ENCODE data around the gene KLF15. TPM values are rescaled to one million over a fixed set of nuclear protein-coding genes. Genes with fewer than 3 reads are reported as not detected.

The KLF15 gene
- total and polyA plus RNA-seq, 4 experiments from 2014 or later: 0.67 to 0.72 TPM; not detected in 2

DNA sequence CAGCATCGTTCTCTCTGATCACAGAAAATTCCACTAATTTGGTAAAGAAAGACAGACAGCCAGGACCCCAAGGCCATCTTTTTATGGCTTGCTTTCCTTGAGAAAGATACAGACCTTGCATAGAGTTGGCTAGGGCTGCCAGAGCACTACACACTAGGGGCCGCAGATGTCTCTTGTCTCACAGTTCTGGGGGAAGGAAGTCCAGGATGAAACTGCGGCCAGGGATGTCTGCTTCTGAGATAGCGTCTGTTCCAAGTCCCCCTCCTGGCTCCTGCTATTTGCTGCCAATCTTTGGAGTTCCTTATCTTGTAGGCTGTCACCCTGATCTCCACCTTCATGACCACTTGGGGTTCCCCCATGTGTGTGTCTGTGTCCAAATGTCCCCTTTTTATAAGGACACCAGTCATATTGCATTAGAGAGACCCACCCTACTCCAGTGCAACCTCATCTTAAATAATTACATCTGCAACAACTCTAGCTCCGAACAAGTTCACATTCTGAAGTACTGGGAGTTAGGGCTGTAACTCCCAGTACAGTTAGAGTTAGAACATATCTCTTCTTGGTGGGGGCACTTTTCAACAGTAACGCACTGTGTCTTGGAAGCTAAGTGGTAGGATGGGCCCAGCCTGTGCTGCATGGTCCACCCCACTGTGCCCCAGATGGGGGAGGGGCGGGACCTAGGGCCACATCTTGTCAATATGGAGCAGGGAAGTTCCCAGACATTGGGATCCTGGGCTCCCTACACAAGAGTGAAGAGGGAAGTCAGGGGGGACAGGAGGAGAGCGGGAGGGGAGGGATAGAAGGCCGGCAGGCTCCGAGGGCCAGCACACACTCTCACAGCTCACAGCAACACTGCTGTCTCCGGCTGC is 42.2 kb downstream of the KLF15 start:
- no peaks in the 10 kb centered on the region for H3K36me3 ChIP-seq (ENCODE audit: insufficient read depth, low read length)
- no peak overlapping the region for H3K27ac Mint-ChIP-seq
- H3K4me1 ChIP-seq (ENCODE audit: insufficient read depth, low read length): no peaks in the 10 kb centered on the region
- peaks cover 0 to 2% of the 10 kb centered on the region in 2 donors for H3K27me3 Mint-ChIP-seq
- DNase-seq: no peak
- H3K4me3 Mint-ChIP-seq: no peak overlapping the region
- no peak overlapping the region for H3K27ac ChIP-seq (ENCODE audit: low read depth, low read length)
- H3K9me3 Mint-ChIP-seq: peaks cover 0 to 3% (median 0%) of the 10 kb centered on the region in 8 donors
- H3K4me1 Mint-ChIP-seq: no peaks in the 10 kb centered on the region
- no peaks in the 10 kb centered on the region for H3K36me3 Mint-ChIP-seq
- no peak overlapping the region for H3K4me3 ChIP-seq (ENCODE audit: low read length in 2 of 2)
- no peaks in the 10 kb centered on the region for H3K9me3 ChIP-seq (ENCODE audit: control insufficient read depth in 1 of 2, low read length in 2 of 2)
- intact Hi-C loops (cut with micrococcal nuclease): no loop called here
- no peaks in the 10 kb centered on the region for H3K27me3 ChIP-seq (ENCODE audit: insufficient read depth, low read length)
- POLR2A ChIA-PET (ENCODE audit: partially characterized antibody): no interaction called here
- CTCF ChIA-PET (ENCODE audit: partially characterized antibody): no interaction called here

DNA sequence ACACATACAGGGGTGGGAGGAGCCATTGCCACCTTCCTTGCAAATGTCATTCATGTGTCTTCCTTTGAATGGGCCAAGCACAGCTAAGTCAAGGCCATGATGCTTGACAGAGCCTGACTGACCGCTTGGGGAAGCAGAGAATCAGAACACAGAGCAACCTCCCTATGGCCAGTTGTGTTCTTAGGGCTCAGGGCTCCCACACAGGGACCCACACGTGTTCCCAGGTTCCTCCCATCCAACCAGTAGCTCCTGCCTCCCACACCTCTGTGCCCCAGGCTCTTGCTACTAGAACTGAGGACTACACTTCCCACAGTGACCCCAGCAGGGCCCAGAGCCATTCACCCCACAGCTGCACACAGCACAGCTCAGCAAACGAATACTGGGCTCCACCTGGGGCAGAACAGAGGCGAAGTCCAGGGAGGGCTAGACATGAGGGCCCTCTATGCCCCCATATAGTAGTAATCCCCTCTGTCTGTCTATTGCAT is 42.9 kb downstream of the KLF15 start:
- Mint-ChIP-seq H3K36me3 (no peaks in the 10 kb centered on the region), H3K27ac (no peak overlapping the region), H3K4me3 (no peak overlapping the region), H3K9me3 (peaks cover 0 to 3% (median 0%) of the 10 kb centered on the region in 8 donors), H3K27me3 (peaks cover 0 to 2% of the 10 kb centered on the region in 2 donors), H3K4me1 (no peaks in the 10 kb centered on the region)
- Histone ChIP-seq H3K4me3 (ENCODE audit: low read length in 2 of 2) (no peak overlapping the region), H3K27me3 (ENCODE audit: insufficient read depth, low read length) (no peaks in the 10 kb centered on the region), H3K36me3 (ENCODE audit: insufficient read depth, low read length) (no peaks in the 10 kb centered on the region), H3K9me3 (ENCODE audit: control insufficient read depth in 1 of 2, low read length in 2 of 2) (no peaks in the 10 kb centered on the region), H3K27ac (ENCODE audit: low read depth, low read length) (no peak overlapping the region), H3K4me1 (ENCODE audit: insufficient read depth, low read length) (no peaks in the 10 kb centered on the region)
- ChIA-PET POLR2A (ENCODE audit: partially characterized antibody) (no interaction called here), CTCF (ENCODE audit: partially characterized antibody) (no interaction called here)
- intact Hi-C loops (cut with micrococcal nuclease): no loop called here
- no peak for DNase-seq

DNA sequence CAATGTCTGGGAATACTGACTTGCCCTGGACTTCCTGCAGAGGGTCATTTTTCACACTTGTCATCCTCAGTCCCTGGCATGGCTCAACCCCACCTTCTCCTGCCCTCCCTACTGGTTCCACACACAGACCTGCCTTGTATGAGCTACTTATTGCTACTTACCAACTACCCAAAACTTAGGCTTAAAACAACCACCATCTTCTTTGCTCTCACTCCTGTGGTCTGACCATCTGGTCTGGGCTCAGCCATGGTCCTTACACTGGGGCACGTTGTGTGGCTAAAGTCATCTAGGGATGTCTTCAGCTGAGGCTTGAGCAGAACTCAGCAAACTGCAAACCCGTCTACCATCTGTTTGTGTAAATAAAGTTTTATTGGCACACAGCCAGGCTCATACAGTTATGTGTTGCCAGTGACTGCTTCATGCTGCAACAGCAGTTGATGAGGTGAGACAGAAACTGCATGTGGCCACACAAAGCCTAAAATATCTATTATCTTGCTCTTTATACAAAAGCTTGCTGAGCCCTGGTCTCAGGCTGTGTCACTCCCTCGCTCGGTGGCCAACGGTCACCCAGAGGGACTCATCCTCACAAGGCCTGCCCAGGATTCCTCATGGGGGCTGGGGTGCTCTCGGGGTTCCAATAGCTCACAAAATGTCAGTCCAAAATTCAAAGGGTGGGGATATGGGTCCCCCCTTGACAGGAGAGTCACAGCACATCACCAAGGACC is 43.5 kb downstream of the KLF15 start:
- Mint-ChIP-seq H3K27me3 (peaks cover 3 to 4% of the 10 kb centered on the region in 2 donors), H3K4me3 (no peak overlapping the region), H3K4me1 (no peaks in the 10 kb centered on the region), H3K9me3 (peaks cover 0 to 3% (median 0%) of the 10 kb centered on the region in 8 donors), H3K27ac (no peak overlapping the region), H3K36me3 (no peaks in the 10 kb centered on the region)
- DNase-seq: no peak
- H3K9me3 ChIP-seq (ENCODE audit: control insufficient read depth in 1 of 2, low read length in 2 of 2): no peaks in the 10 kb centered on the region
- intact Hi-C loops (cut with micrococcal nuclease): no loop called here
- no peaks in the 10 kb centered on the region for H3K36me3 ChIP-seq (ENCODE audit: insufficient read depth, low read length)
- POLR2A ChIA-PET (ENCODE audit: partially characterized antibody): no interaction called here
- no peak overlapping the region for H3K4me3 ChIP-seq (ENCODE audit: low read length in 2 of 2)
- H3K27me3 ChIP-seq (ENCODE audit: insufficient read depth, low read length): no peaks in the 10 kb centered on the region
- H3K27ac ChIP-seq (ENCODE audit: low read depth, low read length): no peak overlapping the region
- H3K4me1 ChIP-seq (ENCODE audit: insufficient read depth, low read length): no peaks in the 10 kb centered on the region
- CTCF ChIA-PET (ENCODE audit: partially characterized antibody): no interaction called here

GRCh38 chr3:126313166-126313565 is 44.0 kb downstream of the KLF15 start:
- no peaks in the 10 kb centered on the region for H3K36me3 Mint-ChIP-seq
- ChIA-PET POLR2A (ENCODE audit: partially characterized antibody) (no interaction called here), CTCF (ENCODE audit: partially characterized antibody) (no interaction called here)
- Histone ChIP-seq H3K4me1 (ENCODE audit: insufficient read depth, low read length) (no peaks in the 10 kb centered on the region), H3K27me3 (ENCODE audit: insufficient read depth, low read length) (no peaks in the 10 kb centered on the region), H3K36me3 (ENCODE audit: insufficient read depth, low read length) (no peaks in the 10 kb centered on the region), H3K27ac (ENCODE audit: low read depth, low read length) (no peak overlapping the region), H3K9me3 (ENCODE audit: control insufficient read depth in 1 of 2, low read length in 2 of 2) (no peaks in the 10 kb centered on the region), H3K4me3 (ENCODE audit: low read length in 2 of 2) (no peak overlapping the region)
- H3K27ac Mint-ChIP-seq: no peak overlapping the region
- intact Hi-C loops (cut with micrococcal nuclease): no loop called here
- H3K9me3 Mint-ChIP-seq: peaks cover 0 to 3% (median 0%) of the 10 kb centered on the region in 8 donors
- no peak for DNase-seq
- peaks cover 3 to 7% of the 10 kb centered on the region in 2 donors for H3K27me3 Mint-ChIP-seq
- no peaks in the 10 kb centered on the region for H3K4me1 Mint-ChIP-seq
- H3K4me3 Mint-ChIP-seq: no peak overlapping the region

DNA sequence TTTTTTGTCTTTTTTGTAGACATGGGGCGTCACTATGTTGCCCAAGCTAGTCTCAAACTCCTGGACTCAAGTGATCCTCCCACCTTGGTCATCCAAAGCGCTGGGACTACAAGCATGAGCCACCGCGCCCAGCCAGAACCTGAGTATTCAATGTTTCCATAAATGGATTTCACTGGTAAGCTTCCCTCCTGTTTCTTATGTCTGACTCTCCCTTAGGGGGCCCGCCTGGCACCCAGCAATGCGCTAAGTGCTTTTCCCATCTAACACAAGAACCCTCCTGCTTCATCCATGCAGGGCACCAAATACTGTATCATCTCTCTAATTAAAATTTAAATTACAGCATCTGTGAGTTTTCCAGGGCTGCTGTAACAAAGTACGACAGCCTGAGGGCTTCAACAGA is 44.9 kb downstream of the KLF15 start:
- POLR2A ChIA-PET (ENCODE audit: partially characterized antibody): no interaction called here
- Mint-ChIP-seq H3K36me3 (no peaks in the 10 kb centered on the region), H3K9me3 (no peaks in the 10 kb centered on the region), H3K4me3 (no peak overlapping the region), H3K27me3 (peaks cover 3 to 5% of the 10 kb centered on the region in 2 donors), H3K4me1 (no peaks in the 10 kb centered on the region), H3K27ac (no peak overlapping the region)
- Histone ChIP-seq H3K27me3 (ENCODE audit: insufficient read depth, low read length) (no peaks in the 10 kb centered on the region), H3K27ac (ENCODE audit: low read depth, low read length) (no peak overlapping the region), H3K4me1 (ENCODE audit: insufficient read depth, low read length) (no peaks in the 10 kb centered on the region), H3K4me3 (ENCODE audit: low read length in 2 of 2) (no peak overlapping the region), H3K9me3 (ENCODE audit: control insufficient read depth in 1 of 2, low read length in 2 of 2) (no peaks in the 10 kb centered on the region), H3K36me3 (ENCODE audit: insufficient read depth, low read length) (no peaks in the 10 kb centered on the region)
- no peak for DNase-seq
- intact Hi-C loops (cut with micrococcal nuclease): no loop called here
- CTCF ChIA-PET (ENCODE audit: partially characterized antibody): no interaction called here

- H3K4me3 ChIP-seq (ENCODE audit: low read length in 2 of 2): no peak overlapping the region
- no peaks in the 10 kb centered on the region for H3K9me3 Mint-ChIP-seq
- peaks cover 5% of the 10 kb centered on the region in 2 donors for H3K27me3 Mint-ChIP-seq
- H3K4me1 Mint-ChIP-seq: no peaks in the 10 kb centered on the region
- DNase-seq: no peak
- no peak overlapping the region for H3K4me3 Mint-ChIP-seq
- no peaks in the 10 kb centered on the region for H3K36me3 Mint-ChIP-seq
- ChIA-PET CTCF (ENCODE audit: partially characterized antibody) (no interaction called here), POLR2A (ENCODE audit: partially characterized antibody) (no interaction called here)
- no peaks in the 10 kb centered on the region for H3K27me3 ChIP-seq (ENCODE audit: insufficient read depth, low read length)
- no peak overlapping the region for H3K27ac Mint-ChIP-seq
- H3K9me3 ChIP-seq (ENCODE audit: control insufficient read depth in 1 of 2, low read length in 2 of 2): no peaks in the 10 kb centered on the region
- no peaks in the 10 kb centered on the region for H3K4me1 ChIP-seq (ENCODE audit: insufficient read depth, low read length)
- intact Hi-C loops (cut with micrococcal nuclease): no loop called here
- H3K27ac ChIP-seq (ENCODE audit: low read depth, low read length): no peak overlapping the region
- no peaks in the 10 kb centered on the region for H3K36me3 ChIP-seq (ENCODE audit: insufficient read depth, low read length)
Observed at GRCh38 chr3:126311338-126311978, 45.8 kb downstream of the KLF15 start.

DNA sequence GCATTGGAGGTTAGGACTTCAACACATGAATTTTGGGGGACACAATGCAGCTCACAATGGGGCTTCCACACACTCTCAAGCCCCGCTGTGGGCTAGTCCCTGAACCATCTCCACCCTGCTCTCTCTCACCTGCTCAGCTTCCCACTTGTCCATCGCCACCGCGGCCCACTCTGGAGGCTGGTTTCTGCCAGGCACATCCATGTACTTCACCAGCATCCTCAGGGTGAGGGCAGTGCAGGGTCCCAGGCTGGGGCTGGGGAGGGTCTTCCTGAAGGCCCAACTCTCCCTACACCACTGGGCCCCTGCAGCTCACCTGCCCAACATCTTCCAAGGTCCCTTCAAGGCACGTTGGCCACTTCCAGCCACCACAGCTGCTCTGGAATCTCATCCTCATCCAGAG is 46.4 kb downstream of the KLF15 start:
- no peaks in the 10 kb centered on the region for H3K4me1 Mint-ChIP-seq
- no peak for DNase-seq
- Histone ChIP-seq H3K27me3 (ENCODE audit: insufficient read depth, low read length) (no peaks in the 10 kb centered on the region), H3K36me3 (ENCODE audit: insufficient read depth, low read length) (no peaks in the 10 kb centered on the region), H3K9me3 (ENCODE audit: control insufficient read depth in 1 of 2, low read length in 2 of 2) (no peaks in the 10 kb centered on the region), H3K4me3 (ENCODE audit: low read length in 2 of 2) (no peak overlapping the region), H3K4me1 (ENCODE audit: insufficient read depth, low read length) (no peaks in the 10 kb centered on the region), H3K27ac (ENCODE audit: low read depth, low read length) (no peak overlapping the region)
- ChIA-PET POLR2A (ENCODE audit: partially characterized antibody) (no interaction called here), CTCF (ENCODE audit: partially characterized antibody) (no interaction called here)
- no peaks in the 10 kb centered on the region for H3K9me3 Mint-ChIP-seq
- peaks cover 5% of the 10 kb centered on the region in 2 donors for H3K27me3 Mint-ChIP-seq
- no peaks in the 10 kb centered on the region for H3K36me3 Mint-ChIP-seq
- no peak overlapping the region for H3K4me3 Mint-ChIP-seq
- H3K27ac Mint-ChIP-seq: no peak overlapping the region
- intact Hi-C loops (cut with micrococcal nuclease): no loop called here

Measured in CD4-positive, alpha-beta memory T cell (primary cell).